MM.1S (cell line): ENCODE results near the gene CDX1.

Source experiments
- DNase-seq: peaks from one replicate; pipeline ENCODE4 v3.0.0-alpha.2; 2015
- H2AFZ ChIP-seq: fragments of 300-600 bp; sonication (generic); 2 replicates; pipeline ENCODE4 v1.6.0; 2016; ENCODE audit warnings: antibody characterized with exemption, low read length
- H3F3A ChIP-seq: fragments of 300-600 bp; sonication (generic); 2 replicates; pipeline ENCODE4 v1.6.1; 2016; ENCODE audit warnings: mild to moderate bottlenecking, antibody characterized with exemption, low read length, moderate library complexity, mixed read lengths; ENCODE audit not compliant: insufficient read depth
- H3K27ac ChIP-seq: fragments of 300-600 bp; sonication (generic); 2 replicates; pipeline ENCODE4 v1.5.1; 2016; ENCODE audit warnings: mild to moderate bottlenecking, low read length
- H3K27me3 ChIP-seq: fragments of 300-600 bp; sonication (generic); replicated peaks from 2 replicates; pipeline ENCODE4 v1.6.0; 2016; ENCODE audit warnings: low read length; ENCODE audit not compliant: insufficient read depth
- H3K36me3 ChIP-seq: fragments of 300-600 bp; sonication (generic); replicated peaks from 2 replicates; pipeline ENCODE4 v1.6.1; 2016; ENCODE audit warnings: mild to moderate bottlenecking, low read length, mixed read lengths; ENCODE audit not compliant: insufficient read depth
- H3K4me1 ChIP-seq: fragments of 300-600 bp; sonication (generic); 2 replicates; pipeline ENCODE4 v1.6.1; 2016; ENCODE audit warnings: low read length, mixed read lengths
- H3K4me2 ChIP-seq: fragments of 300-600 bp; sonication (generic); 2 replicates; pipeline ENCODE4 v1.6.0; 2016; ENCODE audit warnings: low read depth, low read length
- H3K4me3 ChIP-seq: fragments of 300-600 bp; sonication (generic); 2 replicates; pipeline ENCODE4 v1.5.1; 2016; ENCODE audit warnings: low read length, mixed read lengths
- H3K79me2 ChIP-seq: fragments of 300-600 bp; sonication (generic); 2 replicates; pipeline ENCODE4 v1.6.1; 2016; ENCODE audit warnings: mixed run types, low read length, mixed read lengths
- H3K9ac ChIP-seq: fragments of 300-600 bp; sonication (generic); 2 replicates; pipeline ENCODE4 v1.6.1; 2016; ENCODE audit warnings: low read length, mixed read lengths
- H3K9me2 ChIP-seq: fragments of 300-600 bp; sonication (generic); replicated peaks from 2 replicates; pipeline ENCODE4 v1.6.1; 2016; ENCODE audit warnings: mild to moderate bottlenecking, low read length, mixed read lengths; ENCODE audit not compliant: insufficient read depth
- H3K9me3 ChIP-seq: fragments of 300-600 bp; sonication (generic); replicated peaks from 2 replicates; pipeline ENCODE4 v1.6.1; 2016; ENCODE audit warnings: mild to moderate bottlenecking, low read length, mixed read lengths; ENCODE audit not compliant: insufficient read depth
- H4K20me1 ChIP-seq: fragments of 300-600 bp; sonication (generic); 2 replicates; pipeline ENCODE4 v1.6.1; 2016; ENCODE audit warnings: mild to moderate bottlenecking, low read length, moderate library complexity, mixed read lengths; ENCODE audit not compliant: insufficient read depth
- CTCF ChIP-seq: fragments of 300-600 bp; sonication (generic); IDR thresholded peaks from 2 replicates; pipeline ENCODE4 v1.5.1; 2016; ENCODE audit warnings: antibody characterized with exemption, low read length, mixed read lengths
- EZH2 ChIP-seq: fragments of 300-600 bp; sonication (generic); optimal IDR thresholded peaks from 2 replicates; pipeline ENCODE3; 2017; ENCODE audit warnings: low read depth, mild to moderate bottlenecking, antibody characterized with exemption, low read length, mixed read lengths
- EZH2phosphoT487 ChIP-seq: fragments of 300-600 bp; sonication (generic); IDR thresholded peaks from 2 replicates; pipeline ENCODE4 v1.6.1; 2018; ENCODE audit warnings: antibody characterized with exemption, low read length

The CDX1 gene

DNA sequence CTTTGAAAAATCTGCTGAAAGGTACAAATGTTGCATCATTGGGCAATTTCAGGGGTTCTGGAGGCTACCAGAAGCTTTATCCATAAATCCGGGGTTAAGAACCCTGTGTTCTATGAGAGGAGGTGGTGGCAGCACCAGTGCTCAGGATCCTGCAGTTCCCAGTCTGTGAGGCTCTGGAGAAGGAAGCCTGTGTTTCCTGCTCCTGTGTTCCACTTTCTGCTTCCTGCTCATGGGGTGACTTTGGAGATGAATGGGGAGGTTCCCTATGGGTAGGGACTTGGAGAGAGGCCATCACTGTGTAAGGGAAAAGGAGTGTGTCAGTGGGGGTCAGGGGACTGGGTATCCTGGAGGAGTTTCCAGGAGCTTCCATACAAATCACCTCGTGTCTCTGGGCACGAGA is 2.3 kb downstream of the CDX1 start:
- no peaks in the 10 kb centered on the region for H3K9me3 ChIP-seq
- no peaks in the 10 kb centered on the region for H3F3A ChIP-seq
- no peak overlapping the region for H3K27ac ChIP-seq
- H3K79me2 ChIP-seq: no peaks in the 10 kb centered on the region
- TF ChIP-seq CTCF (no peak), EZH2phosphoT487 (no peak), EZH2 (no peak)
- DNase-seq: no peak
- H4K20me1 ChIP-seq: no peaks in the 10 kb centered on the region
- H3K9me2 ChIP-seq: no peaks in the 10 kb centered on the region
- no peak overlapping the region for H3K4me3 ChIP-seq
- H3K4me1 ChIP-seq: no peaks in the 10 kb centered on the region
- H3K9ac ChIP-seq: no peak overlapping the region
- no peak overlapping the region for H3K4me2 ChIP-seq
- peaks cover 18% of the 10 kb centered on the region for H3K27me3 ChIP-seq
- no peaks in the 10 kb centered on the region for H3K36me3 ChIP-seq
- no peak overlapping the region for H2AFZ ChIP-seq

DNA sequence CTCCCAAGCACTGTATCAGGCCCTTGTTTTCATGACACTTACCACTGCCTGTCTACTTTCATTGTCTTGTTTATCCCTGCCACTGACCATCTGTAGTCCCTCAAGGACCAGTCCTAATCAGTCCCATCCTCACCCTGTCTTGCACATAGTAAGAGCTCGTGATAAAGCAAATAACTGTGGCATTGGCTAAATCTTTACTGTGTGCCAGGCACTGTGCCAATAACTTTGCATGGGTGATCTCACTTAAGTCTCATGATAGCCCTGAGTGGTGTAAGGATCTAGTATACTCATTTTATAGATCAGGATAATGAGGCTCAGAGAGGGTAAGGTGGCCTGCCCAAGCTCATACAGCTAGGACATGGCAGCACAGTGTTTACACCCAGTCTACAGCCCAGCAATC is 5.6 kb downstream of the CDX1 start:
- H3K27ac ChIP-seq: no peak overlapping the region
- H3K9me3 ChIP-seq: no peaks in the 10 kb centered on the region
- H3K79me2 ChIP-seq: no peaks in the 10 kb centered on the region
- TF ChIP-seq CTCF (no peak), EZH2 (no peak), EZH2phosphoT487 (no peak)
- no peaks in the 10 kb centered on the region for H3K36me3 ChIP-seq
- no peaks in the 10 kb centered on the region for H3F3A ChIP-seq
- no peaks in the 10 kb centered on the region for H3K9me2 ChIP-seq
- H3K9ac ChIP-seq: no peak overlapping the region
- no peak overlapping the region for H2AFZ ChIP-seq
- no peak overlapping the region for H3K4me2 ChIP-seq
- peaks cover 22% of the 10 kb centered on the region for H3K27me3 ChIP-seq
- H4K20me1 ChIP-seq: no peaks in the 10 kb centered on the region
- no peaks in the 10 kb centered on the region for H3K4me1 ChIP-seq
- no peak for DNase-seq
- no peak overlapping the region for H3K4me3 ChIP-seq

GRCh38 chr5:150172556-150172955 is 6.0 kb downstream of the CDX1 start:
- Histone ChIP-seq H3K79me2 (no peaks in the 10 kb centered on the region), H3K27ac (no peak overlapping the region), H3K9me3 (no peaks in the 10 kb centered on the region), H3K9ac (no peak overlapping the region), H2AFZ (no peak overlapping the region), H4K20me1 (no peaks in the 10 kb centered on the region), H3K4me2 (no peak overlapping the region), H3K4me3 (no peak overlapping the region), H3K27me3 (peaks cover 22% of the 10 kb centered on the region), H3F3A (no peaks in the 10 kb centered on the region), H3K36me3 (no peaks in the 10 kb centered on the region), H3K4me1 (no peaks in the 10 kb centered on the region), H3K9me2 (no peaks in the 10 kb centered on the region)
- no peak for DNase-seq
- TF ChIP-seq CTCF (no peak), EZH2 (no peak), EZH2phosphoT487 (no peak)
